ENCODE measurements around the gene SLC26A4. TPM values are rescaled to one million over a fixed set of nuclear protein-coding genes. Genes with fewer than 3 reads are reported as not detected.
A peak's percentile ranks its signal among the peaks of the same experiment; 100 is the strongest.

Gene SLC26A4
- total and polyA plus RNA-seq, 4 experiments from 2014 or later: not detected

- Mint-ChIP-seq H3K27ac (no peak overlapping the region), H3K9me3 (no peaks in the 10 kb centered on the region), H3K36me3 (no peaks in the 10 kb centered on the region), H3K4me3 (no peak overlapping the region), H3K27me3 (peaks cover 14 to 18% of the 10 kb centered on the region in 2 donors), H3K4me1 (no peaks in the 10 kb centered on the region)
- no peak for DNase-seq
- Histone ChIP-seq H3K9me3 (ENCODE audit: control insufficient read depth in 1 of 2, low read length in 2 of 2) (no peaks in the 10 kb centered on the region), H3K4me3 (ENCODE audit: low read length in 2 of 2) (no peak overlapping the region), H3K4me1 (ENCODE audit: insufficient read depth, low read length) (no peaks in the 10 kb centered on the region), H3K27me3 (ENCODE audit: insufficient read depth, low read length) (no peaks in the 10 kb centered on the region), H3K27ac (ENCODE audit: low read depth, low read length) (no peak overlapping the region), H3K36me3 (ENCODE audit: insufficient read depth, low read length) (no peaks in the 10 kb centered on the region)
- ChIA-PET POLR2A (ENCODE audit: partially characterized antibody) (no interaction called here), CTCF (ENCODE audit: partially characterized antibody) (interaction anchor here (1.4 kb wide), 1 partner anchor 12 kb away, joined by 3 read pairs; no protein-coding TSS in a partner anchor)
- intact Hi-C loops (cut with micrococcal nuclease): no loop called here
These were observed 32.8 kb downstream of the SLC26A4 start for GRCh38 chr7:107693396-107693795.

GRCh38 chr7:107694386-107694785 lies 33.8 kb downstream of the SLC26A4 start:
- Histone ChIP-seq H3K4me1 (ENCODE audit: insufficient read depth, low read length) (no peaks in the 10 kb centered on the region), H3K27me3 (ENCODE audit: insufficient read depth, low read length) (no peaks in the 10 kb centered on the region), H3K9me3 (ENCODE audit: control insufficient read depth in 1 of 2, low read length in 2 of 2) (no peaks in the 10 kb centered on the region), H3K27ac (ENCODE audit: low read depth, low read length) (no peak overlapping the region), H3K4me3 (ENCODE audit: low read length in 2 of 2) (no peak overlapping the region), H3K36me3 (ENCODE audit: insufficient read depth, low read length) (no peaks in the 10 kb centered on the region)
- POLR2A ChIA-PET (ENCODE audit: partially characterized antibody): no interaction called here
- CTCF ChIA-PET (ENCODE audit: partially characterized antibody): no interaction called here
- DNase-seq: no peak
- H3K9me3 Mint-ChIP-seq: no peaks in the 10 kb centered on the region
- no peak overlapping the region for H3K27ac Mint-ChIP-seq
- H3K27me3 Mint-ChIP-seq: peaks cover 14 to 18% of the 10 kb centered on the region in 2 donors
- intact Hi-C loops (cut with micrococcal nuclease): no loop called here
- no peak overlapping the region for H3K4me3 Mint-ChIP-seq
- H3K4me1 Mint-ChIP-seq: no peaks in the 10 kb centered on the region
- H3K36me3 Mint-ChIP-seq: no peaks in the 10 kb centered on the region

GRCh38 chr7:107696330-107696946 lies 35.8 kb downstream of the SLC26A4 start:
- DNase-seq: no peak
- no peaks in the 10 kb centered on the region for H3K36me3 Mint-ChIP-seq
- peaks cover 10 to 13% of the 10 kb centered on the region in 2 donors for H3K27me3 Mint-ChIP-seq
- ChIA-PET CTCF (ENCODE audit: partially characterized antibody) (interaction anchor here (1.6 kb wide), 1 partner anchor 10 kb away, joined by 3 read pairs; no protein-coding TSS in a partner anchor), POLR2A (ENCODE audit: partially characterized antibody) (no interaction called here)
- Histone ChIP-seq H3K9me3 (ENCODE audit: control insufficient read depth in 1 of 2, low read length in 2 of 2) (no peaks in the 10 kb centered on the region), H3K4me1 (ENCODE audit: insufficient read depth, low read length) (no peaks in the 10 kb centered on the region), H3K27me3 (ENCODE audit: insufficient read depth, low read length) (no peaks in the 10 kb centered on the region), H3K36me3 (ENCODE audit: insufficient read depth, low read length) (no peaks in the 10 kb centered on the region), H3K4me3 (ENCODE audit: low read length in 2 of 2) (no peak overlapping the region), H3K27ac (ENCODE audit: low read depth, low read length) (no peak overlapping the region)
- H3K4me3 Mint-ChIP-seq: no peak overlapping the region
- H3K9me3 Mint-ChIP-seq: no peaks in the 10 kb centered on the region
- intact Hi-C loops (cut with micrococcal nuclease): no loop called here
- H3K27ac Mint-ChIP-seq: peak overlapping the region in 2 of 7 donors; percentile 5 to 43
- no peaks in the 10 kb centered on the region for H3K4me1 Mint-ChIP-seq

- no peak overlapping the region for H3K4me3 Mint-ChIP-seq
- POLR2A ChIA-PET (ENCODE audit: partially characterized antibody): no interaction called here
- H3K27me3 Mint-ChIP-seq: peaks cover 6 to 8% of the 10 kb centered on the region in 2 donors
- Histone ChIP-seq H3K36me3 (ENCODE audit: insufficient read depth, low read length) (no peaks in the 10 kb centered on the region), H3K27ac (ENCODE audit: low read depth, low read length) (no peak overlapping the region), H3K9me3 (ENCODE audit: control insufficient read depth in 1 of 2, low read length in 2 of 2) (no peaks in the 10 kb centered on the region), H3K4me3 (ENCODE audit: low read length in 2 of 2) (no peak overlapping the region), H3K27me3 (ENCODE audit: insufficient read depth, low read length) (no peaks in the 10 kb centered on the region), H3K4me1 (ENCODE audit: insufficient read depth, low read length) (no peaks in the 10 kb centered on the region)
- DNase-seq: no peak
- no peaks in the 10 kb centered on the region for H3K9me3 Mint-ChIP-seq
- H3K36me3 Mint-ChIP-seq: no peaks in the 10 kb centered on the region
- CTCF ChIA-PET (ENCODE audit: partially characterized antibody): interaction anchor here (0.6 kb wide), 1 partner anchor 72 kb away, joined by 3 read pairs; no protein-coding TSS in a partner anchor
- intact Hi-C loops (cut with micrococcal nuclease): no loop called here
- H3K4me1 Mint-ChIP-seq: no peaks in the 10 kb centered on the region
- H3K27ac Mint-ChIP-seq: no peak overlapping the region
These were observed 36.9 kb downstream of the SLC26A4 start for GRCh38 chr7:107697321-107698049.

GRCh38 chr7:107700570-107700969 lies 39.9 kb downstream of the SLC26A4 start:
- Mint-ChIP-seq H3K27me3 (no peaks in the 10 kb centered on the region), H3K4me1 (peaks cover 4 to 9% (median 7%) of the 10 kb centered on the region in 4 donors), H3K36me3 (no peaks in the 10 kb centered on the region), H3K4me3 (no peak overlapping the region), H3K9me3 (no peaks in the 10 kb centered on the region), H3K27ac (no peak overlapping the region)
- intact Hi-C loops (cut with micrococcal nuclease): no loop called here
- POLR2A ChIA-PET (ENCODE audit: partially characterized antibody): no interaction called here
- no peaks in the 10 kb centered on the region for H3K9me3 ChIP-seq (ENCODE audit: control insufficient read depth in 1 of 2, low read length in 2 of 2)
- H3K36me3 ChIP-seq (ENCODE audit: insufficient read depth, low read length): no peaks in the 10 kb centered on the region
- H3K27ac ChIP-seq (ENCODE audit: low read depth, low read length): no peak overlapping the region
- DNase-seq: no peak
- no peaks in the 10 kb centered on the region for H3K27me3 ChIP-seq (ENCODE audit: insufficient read depth, low read length)
- CTCF ChIA-PET (ENCODE audit: partially characterized antibody): no interaction called here
- H3K4me3 ChIP-seq (ENCODE audit: low read length in 2 of 2): no peak overlapping the region
- no peaks in the 10 kb centered on the region for H3K4me1 ChIP-seq (ENCODE audit: insufficient read depth, low read length)

GRCh38 chr7:107701191-107701590 lies 40.6 kb downstream of the SLC26A4 start:
- Histone ChIP-seq H3K9me3 (ENCODE audit: control insufficient read depth in 1 of 2, low read length in 2 of 2) (no peaks in the 10 kb centered on the region), H3K27ac (ENCODE audit: low read depth, low read length) (no peak overlapping the region), H3K36me3 (ENCODE audit: insufficient read depth, low read length) (no peaks in the 10 kb centered on the region), H3K4me1 (ENCODE audit: insufficient read depth, low read length) (no peaks in the 10 kb centered on the region), H3K27me3 (ENCODE audit: insufficient read depth, low read length) (no peaks in the 10 kb centered on the region), H3K4me3 (ENCODE audit: low read length in 2 of 2) (no peak overlapping the region)
- Mint-ChIP-seq H3K36me3 (no peaks in the 10 kb centered on the region), H3K4me1 (peaks cover 4 to 9% (median 7%) of the 10 kb centered on the region in 4 donors), H3K9me3 (no peaks in the 10 kb centered on the region), H3K4me3 (no peak overlapping the region), H3K27me3 (no peaks in the 10 kb centered on the region), H3K27ac (no peak overlapping the region)
- ChIA-PET CTCF (ENCODE audit: partially characterized antibody) (no interaction called here), POLR2A (ENCODE audit: partially characterized antibody) (interaction anchor here (1.4 kb wide), 1 partner anchor 42 kb away, joined by 3 read pairs; no protein-coding TSS in a partner anchor)
- intact Hi-C loops (cut with micrococcal nuclease): no loop called here
- DNase-seq: no peak

- CTCF ChIA-PET (ENCODE audit: partially characterized antibody): interaction anchor here (1.0 kb wide), 1 partner anchor 8 kb away, joined by 4 read pairs; no protein-coding TSS in a partner anchor
These were observed 42.6 kb downstream of the SLC26A4 start for GRCh38 chr7:107703219-107703618.

More at GRCh38 chr7:107703219-107703618, 42.6 kb downstream of the SLC26A4 start:
- Mint-ChIP-seq H3K4me3 (no peak overlapping the region), H3K27me3 (peaks cover 0 to 2% of the 10 kb centered on the region in 2 donors), H3K36me3 (no peaks in the 10 kb centered on the region), H3K27ac (no peak overlapping the region), H3K9me3 (no peaks in the 10 kb centered on the region), H3K4me1 (peaks cover 4 to 9% (median 7%) of the 10 kb centered on the region in 4 donors)
- DNase-seq: no peak
- Histone ChIP-seq H3K9me3 (ENCODE audit: control insufficient read depth in 1 of 2, low read length in 2 of 2) (no peaks in the 10 kb centered on the region), H3K27me3 (ENCODE audit: insufficient read depth, low read length) (no peaks in the 10 kb centered on the region), H3K36me3 (ENCODE audit: insufficient read depth, low read length) (no peaks in the 10 kb centered on the region), H3K4me1 (ENCODE audit: insufficient read depth, low read length) (no peaks in the 10 kb centered on the region), H3K27ac (ENCODE audit: low read depth, low read length) (no peak overlapping the region), H3K4me3 (ENCODE audit: low read length in 2 of 2) (no peak overlapping the region)
- POLR2A ChIA-PET (ENCODE audit: partially characterized antibody): no interaction called here
- intact Hi-C loops (cut with micrococcal nuclease): no loop called here

Measured in CD4-positive, alpha-beta memory T cell (primary cell).